GM13976 (cell line): ENCODE data around the gene NAT9.
A peak's percentile ranks its signal among the peaks of the same experiment; 100 is the strongest.

Source experiments
- DNase-seq: peaks from one replicate; pipeline ENCODE4 v3.0.0; 2012; ENCODE audit warnings: low spot score
- CTCF ChIP-seq: IDR thresholded peaks from 2 replicates; pipeline ENCODE4 v1.5.1; 2012; ENCODE audit warnings: borderline replicate concordance, mild to moderate bottlenecking; ENCODE audit not compliant: insufficient read depth; ENCODE audit errors: extremely low read depth, missing control alignments, control extremely low read depth
- in situ Hi-C: fragments of 300-500 bp; cut with MboI; formaldehyde crosslinking; loops from one replicate; pipeline ENCODE4 v1.12.0; 2022; ENCODE audit warnings: low sequenced_read_pairs, mixed read lengths, inconsistent platforms; ENCODE audit not compliant: unreplicated experiment

NAT9 gene

GRCh38 chr17:74749279-74750038 is 26.7 kb downstream of the NAT9 start:
- no peak for TF ChIP-seq CTCF
- in situ Hi-C loops = no loop called here

GRCh38 chr17:74748529-74749278 is 27.4 kb downstream of the NAT9 start, which contains the start of gene NHERF1:
NHERF1 (plus strand) TSS chr17:74748628; CDS start chr17:74748847, 219 bp downstream.
- in situ Hi-C loops = no loop called here
- peak; percentile 99 for DNase-seq
- no peak for TF ChIP-seq CTCF

More at GRCh38 chr17:74749279-74750038, 26.7 kb downstream of the NAT9 start:
- DNase-seq = peak; percentile 62

- in situ Hi-C loops = no loop called here
- no peak for DNase-seq
- TF ChIP-seq CTCF = no peak
Measured at GRCh38 chr17:74748279-74748528, 27.9 kb downstream of the NAT9 start.

- TF ChIP-seq CTCF = no peak
- DNase-seq = no peak
- in situ Hi-C loops = no loop called here
Measured at GRCh38 chr17:74746922-74747321, 29.2 kb downstream of the NAT9 start.

GRCh38 chr17:74746376-74746775 is 29.8 kb downstream of the NAT9 start:
- DNase-seq = no peak
- TF ChIP-seq CTCF = no peak
- in situ Hi-C loops = no loop called here

- in situ Hi-C loops = no loop called here
- DNase-seq = no peak
- TF ChIP-seq CTCF = no peak
Measured at GRCh38 chr17:74745548-74746177, 30.5 kb downstream of the NAT9 start.
